Omental fat pad (tissue), 4 donors: ENCODE data around the gene DMRTC1B. TPM values are rescaled to one million over a fixed set of nuclear protein-coding genes. Genes with fewer than 3 reads are reported as not detected.
"Not testable (repeated sequence)": the region's sequence is repeated elsewhere in the genome, so short reads cannot be mapped to it uniquely, and the experiment has no call there.

Source experiments
- ATAC-seq: fragments of 150-250 bp; one replicate; pipeline ENCODE4 v1.9.1; 2016; ENCODE audit warnings: mild to moderate bottlenecking, moderate library complexity; ENCODE audit not compliant: low FRiP score
- DNase-seq: peaks from one replicate; pipeline ENCODE4 v3.0.0-alpha.2; 2019; ENCODE audit warnings: low spot score
- small RNA-seq: library from RNA; depleted of rRNA; stranded (forward); fragments of <200 nt; gene quantifications from one replicate; pipeline ENCODE3, GENCODE V24; 2016
- total RNA-seq, 4 donors: library from RNA; depleted of rRNA; stranded (reverse); fragments of >200 nt; gene quantifications; one replicate each; pipeline ENCODE4 v1.1.0, GENCODE V29; 2016

DMRTC1B gene
- total RNA-seq, 4 donors from 2014 or later, result not detected

DNA sequence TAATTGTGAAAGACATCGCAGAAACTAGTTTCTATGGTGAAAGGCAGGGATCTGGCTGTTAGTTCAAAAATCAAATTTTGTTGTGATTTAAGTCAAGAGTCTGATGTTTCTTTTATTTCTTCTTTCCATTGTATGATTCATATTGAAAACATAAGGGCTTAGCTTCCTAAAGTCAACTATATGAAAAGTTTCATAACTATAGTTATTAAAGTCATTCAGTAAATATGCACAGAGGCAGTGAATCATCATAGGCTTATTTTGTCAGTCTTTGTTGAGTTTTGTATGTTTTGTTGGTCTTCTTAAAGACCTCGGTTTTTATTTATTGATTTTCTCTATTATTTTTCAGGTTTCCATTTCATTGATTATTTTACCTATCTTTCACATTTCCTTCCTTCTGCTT, 106.2 kb downstream of the DMRTC1B start:
- not testable (repeated sequence) for DNase-seq

DNA sequence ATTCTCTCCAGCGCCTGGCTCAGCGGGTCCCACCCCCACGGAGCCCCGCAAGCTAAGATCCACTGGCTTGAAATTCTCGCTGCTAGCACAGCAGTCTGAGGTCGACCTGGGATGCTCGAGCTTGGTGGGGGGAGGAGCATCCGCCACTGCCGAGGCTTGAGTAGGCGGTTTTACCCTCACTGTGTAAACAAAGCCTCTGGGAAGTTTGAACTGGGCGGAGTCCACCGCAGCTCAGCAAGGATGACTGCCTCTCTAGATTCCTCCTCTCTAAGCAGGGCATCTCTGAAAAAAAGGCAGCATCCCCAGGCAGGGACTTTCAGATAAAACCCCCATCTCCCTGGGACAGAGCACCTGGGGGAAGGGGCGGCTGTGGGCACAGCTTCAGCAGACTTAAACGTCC, 113.0 kb downstream of the DMRTC1B start:
- ATAC-seq, DNase-seq: not testable (repeated sequence)

More for the DNA sequence above, 106.2 kb downstream of the DMRTC1B start:
- not testable (repeated sequence) for ATAC-seq

Small RNAs within 50 kb of the gene (small RNA-seq; reads per million reads assigned to genes)
- not detected for gene RNU1-112P

Other genes starting within 250 kb of the DMRTC1B start
- gene HDAC8, start 204.0 kb upstream of the DMRTC1B start, total RNA-seq, result 10 to 100 TPM; 24.9 to 41.3 (median 30.5) TPM
- gene PHKA1, start 62.6 kb upstream of the DMRTC1B start, total RNA-seq, result 1 to 10 TPM; 4.6 to 9.3 (median 6.0) TPM
- gene FAM236B, start 5.8 kb downstream of the DMRTC1B start, total RNA-seq, result not detected
- gene FAM236D, start 31.3 kb downstream of the DMRTC1B start, total RNA-seq, result not detected
- not detected for gene FAM236C, start 135.7 kb downstream of the DMRTC1B start, total RNA-seq
- gene FAM236A, start 161.3 kb downstream of the DMRTC1B start, total RNA-seq, result not detected
- gene DMRTC1, start 166.9 kb downstream of the DMRTC1B start, total RNA-seq, result not detected
- gene PABPC1L2B, start 226.0 kb downstream of the DMRTC1B start, total RNA-seq, result not detected